ENCODE data around the gene UNC79.

DNA sequence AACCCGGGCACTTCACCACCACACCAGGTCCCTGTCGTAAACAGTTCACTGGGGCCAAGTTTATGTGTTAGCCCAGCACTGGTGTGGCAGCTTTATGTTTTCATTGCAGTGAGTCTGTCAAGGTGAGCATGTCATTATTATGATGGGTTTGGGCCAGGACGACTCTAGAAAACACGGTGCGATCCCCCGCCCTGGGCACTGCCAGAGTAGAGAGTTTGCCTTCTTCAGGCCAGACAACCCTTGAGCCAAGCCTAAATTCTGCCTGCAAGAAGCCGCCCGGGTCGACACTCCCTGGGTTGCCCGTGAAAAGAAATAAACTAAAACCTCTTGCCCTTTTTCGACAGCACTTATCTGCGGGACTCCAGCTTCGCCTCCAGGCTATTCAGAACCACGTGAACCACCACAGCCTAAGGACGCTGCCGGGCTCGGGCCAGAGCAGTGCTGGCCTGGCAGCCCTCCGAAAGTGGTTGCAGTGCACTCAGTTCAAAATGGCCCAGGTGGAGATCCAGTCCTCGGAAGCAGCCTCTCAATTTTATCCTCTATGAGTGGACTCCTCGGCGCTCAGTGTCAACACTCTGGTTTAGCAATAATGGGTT is 275.7 kb downstream of the UNC79 start:
- TF ChIP-seq POLR2A (IDR thresholded peaks at IDR 0.05; ENCODE audit: low read depth, low read length) = no peak
- TF ChIP-seq POLR2AphosphoS5 (IDR thresholded peaks at IDR 0.05; ENCODE audit: low read depth, low read length) = no peak
